NCI-H510A treated with DMSO at 0.1 percent for 48 hours (cell line): Measurements from ENCODE around the gene ZNF821.
"Not testable (repeated sequence)": the region's sequence is repeated elsewhere in the genome, so short reads cannot be mapped to it uniquely, and the experiment has no call there.

Source experiments
- DNase-seq: peaks from one replicate; lab custom pipeline; 2025; lab: John Stamatoyannopoulos, UW

Gene ZNF821

GRCh38 chr16:71902656-71903365 is 18.8 kb upstream of the ZNF821 start:
- no peak for DNase-seq

- no peak for DNase-seq
Observed at GRCh38 chr16:71899171-71899570, 15.2 kb upstream of the ZNF821 start.

GRCh38 chr16:71896764-71897368 is 12.9 kb upstream of the ZNF821 start:
- DNase-seq, result no peak

- DNase-seq, result peak; percentile 45
Observed at GRCh38 chr16:71895679-71896365, 11.8 kb upstream of the ZNF821 start.

- DNase-seq, result peak; percentile 89
Observed at GRCh38 chr16:71894921-71895678, 11.1 kb upstream of the ZNF821 start, which contains the start of gene IST1. Gene IST1 (plus strand): TSS chr16:71895531. CDS start chr16:71915641, 20,110 bp downstream.

- peak; percentile 27 for DNase-seq
Observed at GRCh38 chr16:71894229-71894920, 10.4 kb upstream of the ZNF821 start.

GRCh38 chr16:71893888-71894228 is 9.9 kb upstream of the ZNF821 start:
- DNase-seq, result no peak

GRCh38 chr16:71889147-71889546 is 5.2 kb upstream of the ZNF821 start:
- no peak for DNase-seq

GRCh38 chr16:71885261-71885650 is 1.3 kb upstream of the ZNF821 start:
- no peak for DNase-seq

GRCh38 chr16:71883168-71883848 is 674 bp downstream of the ZNF821 start:
- DNase-seq, result peak; percentile 12

GRCh38 chr16:71882505-71883167 is 1.3 kb downstream of the ZNF821 start:
- DNase-seq, result peak; percentile 63

- DNase-seq, result no peak
Observed at GRCh38 chr16:71880176-71880575, 3.8 kb downstream of the ZNF821 start.

GRCh38 chr16:71878911-71879310 is 5.1 kb downstream of the ZNF821 start:
- no peak for DNase-seq

- no peak for DNase-seq
Observed at GRCh38 chr16:71873199-71873598, 10.8 kb downstream of the ZNF821 start.

GRCh38 chr16:71870818-71871217 is 13.2 kb downstream of the ZNF821 start:
- no peak for DNase-seq

GRCh38 chr16:71869089-71869488 is 14.9 kb downstream of the ZNF821 start:
- no peak for DNase-seq

GRCh38 chr16:71867939-71868338 is 16.0 kb downstream of the ZNF821 start:
- no peak for DNase-seq

- DNase-seq, result not testable (repeated sequence)
Observed at GRCh38 chr16:71867175-71867574, 16.8 kb downstream of the ZNF821 start.

- no peak for DNase-seq
Observed at GRCh38 chr16:71865173-71865863, 18.7 kb downstream of the ZNF821 start.

- no peak for DNase-seq
Observed at GRCh38 chr16:71863995-71864394, 20.0 kb downstream of the ZNF821 start.
